GM12873 (cell line): ENCODE data around the gene CYRIA.

Experiments
- TF ChIP-seq, protein P1 (sequence below): IDR thresholded peaks from 2 replicates; pipeline ENCODE4 v1.5.1; 2012; ENCODE audit warnings: low read depth, mild to moderate bottlenecking, moderate library complexity, low read length, control low read depth; ENCODE audit not compliant: insufficient read depth; ENCODE audit errors: missing control alignments

Gene CYRIA

DNA sequence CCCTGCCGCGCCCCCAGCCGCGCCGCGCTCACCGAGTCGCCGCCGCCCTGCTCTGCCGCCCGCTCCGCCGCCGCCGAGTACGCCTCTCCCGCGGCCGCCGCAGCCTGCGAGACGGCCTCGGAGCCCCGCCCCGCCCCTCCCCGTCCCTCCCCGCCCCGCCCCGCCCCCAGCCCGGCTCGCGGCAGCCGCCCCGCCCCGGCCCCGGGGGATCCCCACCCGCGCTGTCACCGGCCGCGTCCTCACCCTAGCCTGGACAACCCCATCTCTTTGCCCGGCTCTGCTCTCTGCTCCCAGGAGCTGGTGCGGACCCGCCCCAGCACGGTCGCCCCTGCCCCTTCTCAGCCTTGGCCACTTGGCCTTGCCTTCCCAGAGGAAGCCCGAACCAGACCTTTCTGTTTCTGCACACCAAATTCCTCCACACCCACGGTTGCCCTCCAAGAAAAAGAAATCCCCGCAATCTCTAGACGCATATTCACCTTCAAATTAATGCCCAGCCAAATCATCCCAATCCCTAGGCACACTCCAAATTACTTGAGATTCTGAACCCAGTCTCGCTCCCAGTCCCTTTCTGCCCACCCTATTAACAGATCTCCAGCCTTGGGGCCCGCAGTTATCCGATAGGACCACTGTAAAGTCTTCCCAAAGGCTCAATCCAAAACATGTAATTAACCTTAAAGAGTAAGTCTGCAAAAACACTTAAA, at the start of gene CYRIA:
Gene CYRIA (minus strand): TSS at position 87 of the 701 bp plus-strand sequence. CDS start 77,715 bp downstream, outside the sequence.
- TF ChIP-seq, protein P1, sequence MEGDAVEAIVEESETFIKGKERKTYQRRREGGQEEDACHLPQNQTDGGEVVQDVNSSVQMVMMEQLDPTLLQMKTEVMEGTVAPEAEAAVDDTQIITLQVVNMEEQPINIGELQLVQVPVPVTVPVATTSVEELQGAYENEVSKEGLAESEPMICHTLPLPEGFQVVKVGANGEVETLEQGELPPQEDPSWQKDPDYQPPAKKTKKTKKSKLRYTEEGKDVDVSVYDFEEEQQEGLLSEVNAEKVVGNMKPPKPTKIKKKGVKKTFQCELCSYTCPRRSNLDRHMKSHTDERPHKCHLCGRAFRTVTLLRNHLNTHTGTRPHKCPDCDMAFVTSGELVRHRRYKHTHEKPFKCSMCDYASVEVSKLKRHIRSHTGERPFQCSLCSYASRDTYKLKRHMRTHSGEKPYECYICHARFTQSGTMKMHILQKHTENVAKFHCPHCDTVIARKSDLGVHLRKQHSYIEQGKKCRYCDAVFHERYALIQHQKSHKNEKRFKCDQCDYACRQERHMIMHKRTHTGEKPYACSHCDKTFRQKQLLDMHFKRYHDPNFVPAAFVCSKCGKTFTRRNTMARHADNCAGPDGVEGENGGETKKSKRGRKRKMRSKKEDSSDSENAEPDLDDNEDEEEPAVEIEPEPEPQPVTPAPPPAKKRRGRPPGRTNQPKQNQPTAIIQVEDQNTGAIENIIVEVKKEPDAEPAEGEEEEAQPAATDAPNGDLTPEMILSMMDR, result no peak

DNA sequence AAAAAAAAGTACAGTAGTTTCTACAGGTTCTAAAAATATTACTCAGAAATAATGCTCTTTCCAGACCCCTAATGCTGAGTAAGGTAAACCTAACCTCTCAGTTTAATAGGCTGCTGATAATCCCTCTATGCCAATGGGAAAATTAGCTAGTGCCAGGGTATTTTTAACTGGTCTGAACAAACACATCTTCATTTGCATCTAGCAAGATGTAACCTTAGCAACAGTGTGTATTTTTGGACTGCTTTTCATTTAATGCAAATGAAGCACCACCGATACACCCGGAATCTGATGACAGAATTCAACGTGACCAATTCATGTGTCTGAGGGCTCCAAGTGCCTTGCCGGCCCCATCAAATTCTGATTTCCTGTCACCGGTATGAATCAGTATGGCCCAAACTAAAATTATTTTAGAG, 47.4 kb upstream of the CYRIA start:
- TF ChIP-seq, protein P1, result no peak

DNA sequence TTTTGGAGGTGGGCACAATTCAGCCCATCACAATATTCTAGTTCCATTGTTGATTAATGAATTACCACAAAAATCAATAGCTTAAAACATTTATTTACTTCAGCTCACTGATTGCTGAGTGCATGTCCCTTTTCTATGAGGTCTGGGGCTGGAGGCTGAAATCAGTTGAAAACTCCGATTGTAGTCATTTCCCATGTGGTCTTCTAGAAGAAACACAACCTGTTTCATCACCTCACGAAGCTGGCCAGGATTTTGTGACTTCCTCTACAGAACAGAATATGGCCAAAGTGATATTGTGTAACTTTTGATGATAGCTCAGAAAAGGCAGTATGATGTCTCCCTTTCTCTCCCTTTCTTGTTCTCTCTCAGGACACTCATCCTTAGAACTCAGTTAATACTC, 44.1 kb upstream of the CYRIA start:
- TF ChIP-seq, protein P1, result no peak

DNA sequence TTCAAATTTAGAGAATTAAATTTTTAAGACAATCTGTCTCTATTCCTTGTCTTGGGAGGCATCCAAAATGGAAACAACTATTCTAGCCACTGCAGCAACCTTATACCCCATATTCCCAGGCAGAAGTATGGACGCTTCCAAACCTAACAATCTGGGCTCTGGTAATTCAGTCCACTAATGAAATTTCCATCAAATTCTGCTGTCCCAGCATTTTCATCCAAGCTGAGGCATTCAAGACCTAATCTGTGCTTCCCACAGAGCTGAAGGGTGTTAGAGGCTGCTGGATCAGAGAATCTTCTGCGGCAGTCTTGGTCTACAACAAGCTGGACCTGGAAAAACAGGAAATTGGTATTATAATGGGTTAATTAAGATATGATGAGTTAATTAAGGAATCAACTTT, 42.5 kb upstream of the CYRIA start:
- TF ChIP-seq, protein P1, result no peak

DNA sequence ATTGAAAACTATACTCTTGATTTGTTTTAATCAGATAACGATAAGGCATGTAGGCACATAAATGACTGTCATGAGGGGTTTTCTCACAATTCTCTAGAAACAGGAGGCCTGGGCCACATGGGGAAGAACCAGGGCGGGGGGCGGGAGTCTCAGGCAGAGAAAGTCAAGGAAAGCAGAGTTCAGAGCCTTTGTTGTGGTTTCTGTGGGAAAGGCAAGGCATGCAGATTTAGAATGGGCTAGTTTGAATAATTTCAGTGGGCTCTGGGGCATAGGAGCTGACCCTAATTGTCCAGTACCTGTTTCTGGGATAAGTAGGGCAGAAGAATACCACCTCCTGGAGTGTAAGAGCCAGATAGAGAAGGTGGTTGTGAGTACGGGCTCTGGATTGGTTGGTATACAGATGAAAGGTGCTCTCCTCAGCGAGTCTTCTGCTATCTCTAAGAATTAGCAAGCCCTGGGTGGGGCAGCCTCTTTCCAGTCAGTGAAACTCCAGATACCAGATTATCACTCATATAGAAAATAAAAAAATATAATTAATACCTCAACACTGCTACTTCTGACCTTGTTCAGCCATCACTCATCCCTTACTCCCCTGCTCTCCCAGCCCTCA, 41.5 kb upstream of the CYRIA start:
- TF ChIP-seq, protein P1, result no peak

DNA sequence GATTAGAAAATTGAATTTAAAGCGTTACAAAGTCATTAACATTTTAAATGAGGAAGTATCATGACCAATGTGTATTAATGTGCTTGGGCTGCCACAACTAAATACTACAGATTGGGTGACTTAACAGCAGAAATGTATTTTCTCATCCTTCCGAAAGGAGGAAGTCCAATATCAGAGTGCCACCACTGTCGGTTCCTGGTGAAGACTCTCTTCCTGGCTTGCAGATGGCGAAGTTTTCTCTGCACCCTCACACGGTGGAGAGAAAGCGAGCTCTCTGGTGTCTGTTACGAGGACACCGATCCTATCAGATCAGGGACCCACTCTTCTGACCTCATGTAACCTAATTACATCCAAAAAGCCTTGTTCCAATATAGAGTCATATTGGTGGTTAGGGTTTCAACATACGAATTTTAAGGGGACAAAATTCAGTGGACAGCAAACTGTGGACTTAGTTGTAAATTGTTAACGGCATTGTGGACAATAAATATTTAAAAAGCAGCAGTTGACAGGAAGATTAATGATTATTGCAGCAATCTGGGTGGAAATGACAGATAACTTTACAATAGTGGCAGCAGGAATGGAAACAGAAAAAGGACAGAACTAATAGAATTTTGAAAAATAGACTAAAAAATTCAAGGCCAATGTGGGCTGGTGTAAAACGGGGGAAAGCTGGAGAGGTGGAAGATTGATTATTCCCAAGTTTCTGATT, 35.1 kb upstream of the CYRIA start:
- TF ChIP-seq, protein P1, result no peak

DNA sequence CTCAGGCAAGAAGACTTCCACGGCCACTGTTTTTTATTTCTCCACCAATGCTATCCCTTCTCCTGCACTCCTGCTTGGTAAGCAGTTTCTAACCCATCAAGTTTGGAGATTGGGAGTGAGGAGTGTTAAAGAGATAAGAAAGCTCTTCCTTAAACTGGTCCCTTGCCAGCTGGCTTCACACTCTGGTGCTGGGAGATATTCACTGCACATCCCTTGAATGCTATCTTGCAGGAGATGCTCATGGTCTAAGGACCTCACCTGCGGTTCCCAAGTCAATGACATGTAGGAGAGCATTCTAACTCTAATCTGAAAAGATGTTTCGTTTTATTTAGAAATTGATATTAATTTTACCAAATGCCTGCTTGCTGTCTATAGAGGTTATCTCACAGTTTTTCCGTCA, 28.2 kb upstream of the CYRIA start:
- TF ChIP-seq, protein P1, result no peak
